Effector memory CD4-positive, alpha-beta T cell (primary cell): ENCODE measurements around the gene SLC35F6.

Experiments used
- DNase-seq, 3 donors: peaks; one replicate each; pipeline ENCODE4 v3.0.0-alpha.2; 2020
- H3K27ac ChIP-seq: 2 replicates; pipeline ENCODE4 v1.7.0; 2013; ENCODE audit warnings: mild to moderate bottlenecking, low read length, moderate library complexity; ENCODE audit not compliant: insufficient read depth, poor library complexity, severe bottlenecking
- H3K27me3 ChIP-seq: replicated peaks from 2 replicates; pipeline ENCODE4 v1.7.0; 2013; ENCODE audit warnings: mild to moderate bottlenecking, low read length; ENCODE audit not compliant: insufficient read depth, control insufficient read depth, poor library complexity, severe bottlenecking
- H3K36me3 ChIP-seq: 2 replicates; pipeline ENCODE4 v1.7.0; 2013; ENCODE audit warnings: mild to moderate bottlenecking, low read length, moderate library complexity; ENCODE audit not compliant: control insufficient read depth, insufficient read depth
- H3K4me1 ChIP-seq: 2 replicates; pipeline ENCODE4 v1.7.0; 2013; ENCODE audit warnings: low read length, mild to moderate bottlenecking; ENCODE audit not compliant: control insufficient read depth, insufficient read depth, poor library complexity, severe bottlenecking
- H3K4me3 ChIP-seq: 2 replicates; pipeline ENCODE4 v1.7.0; 2013; ENCODE audit warnings: low read length, low read depth, mild to moderate bottlenecking; ENCODE audit not compliant: insufficient read depth, poor library complexity, severe bottlenecking
- H3K9me3 ChIP-seq: 2 replicates; pipeline ENCODE4 v1.7.0; 2013; ENCODE audit warnings: mild to moderate bottlenecking, low read length, moderate library complexity; ENCODE audit not compliant: control insufficient read depth

Gene SLC35F6

DNA sequence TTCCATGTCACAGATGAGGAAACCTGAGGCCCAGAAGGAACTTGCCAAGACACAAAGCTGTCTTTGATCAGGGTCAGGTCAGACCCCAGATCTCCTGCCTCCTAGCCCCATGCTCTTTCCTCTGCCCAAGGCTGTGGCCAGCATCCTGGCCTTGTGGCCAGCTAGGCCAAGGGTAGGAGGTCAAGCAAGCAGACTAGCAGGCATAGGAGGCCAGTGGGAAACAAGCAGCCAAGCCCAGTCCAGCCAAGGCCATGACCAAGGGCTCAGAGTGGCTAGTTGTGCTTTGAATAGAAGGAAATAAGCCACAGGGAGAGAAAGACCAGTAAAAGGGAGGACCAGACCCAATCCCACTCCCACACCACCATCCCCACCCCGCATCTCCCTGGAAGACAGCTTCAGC is 41.2 kb upstream of the SLC35F6 start:
- Histone ChIP-seq H3K27ac (no peak overlapping the region), H3K9me3 (no peaks in the 10 kb centered on the region), H3K4me3 (no peak overlapping the region), H3K4me1 (no peaks in the 10 kb centered on the region), H3K27me3 (no peaks in the 10 kb centered on the region), H3K36me3 (no peaks in the 10 kb centered on the region)
- DNase-seq = no peak

DNA sequence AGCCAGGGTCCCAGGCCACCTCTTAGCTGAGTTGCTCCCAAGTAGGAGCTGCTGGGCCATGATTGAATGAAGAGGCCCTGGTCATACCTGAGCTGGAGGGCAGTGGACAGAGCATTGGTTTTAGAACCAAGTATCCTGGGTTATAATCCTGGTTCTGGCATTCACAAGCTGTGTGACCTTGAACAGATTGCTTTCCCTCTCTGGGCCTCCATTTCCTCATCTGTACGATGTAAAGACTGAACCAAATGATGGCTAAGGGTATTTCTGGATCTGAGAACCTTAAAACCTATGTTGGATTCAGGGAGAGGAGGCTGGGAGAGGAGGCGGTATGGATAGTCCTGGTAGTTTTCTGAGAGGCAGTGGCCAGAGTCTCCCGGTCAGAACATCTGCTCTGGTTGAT is 40.6 kb upstream of the SLC35F6 start:
- Histone ChIP-seq H3K4me1 (no peaks in the 10 kb centered on the region), H3K4me3 (no peak overlapping the region), H3K36me3 (no peaks in the 10 kb centered on the region), H3K27ac (no peak overlapping the region), H3K27me3 (peaks cover 2% of the 10 kb centered on the region), H3K9me3 (no peaks in the 10 kb centered on the region)
- no peak for DNase-seq

DNA sequence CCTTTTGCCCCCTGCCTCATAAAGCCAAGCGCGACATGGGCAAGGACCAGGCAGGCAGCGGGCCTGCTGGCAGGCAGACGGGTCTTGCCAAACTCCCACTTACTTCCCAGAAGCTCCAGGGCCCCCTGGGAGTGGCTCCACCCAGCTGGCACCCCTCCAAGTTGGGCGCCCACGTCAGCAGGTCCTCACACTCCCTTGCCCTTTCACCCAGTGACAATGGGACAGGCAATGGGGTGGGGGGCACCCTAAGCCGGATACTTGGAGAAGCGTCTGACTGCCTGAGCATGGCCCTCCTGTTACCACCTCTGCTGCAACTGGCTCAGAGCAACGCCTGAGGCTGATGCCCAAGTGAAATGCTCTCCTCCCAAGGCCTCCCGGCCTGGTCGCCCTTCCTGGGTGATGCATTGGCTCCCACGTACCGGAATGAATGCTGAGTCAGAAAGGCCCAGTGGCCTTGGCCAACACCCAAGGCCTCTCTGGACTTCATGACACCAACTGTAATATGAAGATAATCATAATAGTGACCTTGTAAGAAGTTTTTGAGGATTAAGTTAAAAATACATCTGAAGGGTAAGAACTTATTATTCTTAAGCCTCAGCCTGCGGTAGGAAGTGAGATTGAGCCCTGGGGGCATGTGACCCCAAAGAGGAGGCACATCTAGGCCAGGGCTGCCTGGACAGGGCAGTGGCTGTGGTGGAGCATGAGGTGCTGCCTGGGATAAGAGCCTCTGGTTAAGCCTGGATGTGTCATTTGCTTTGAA is 39.9 kb upstream of the SLC35F6 start:
- H3K4me3 ChIP-seq = no peak overlapping the region
- DNase-seq = no peak
- H3K36me3 ChIP-seq = no peaks in the 10 kb centered on the region
- no peaks in the 10 kb centered on the region for H3K9me3 ChIP-seq
- H3K4me1 ChIP-seq = no peaks in the 10 kb centered on the region
- peaks cover 7% of the 10 kb centered on the region for H3K27me3 ChIP-seq
- no peak overlapping the region for H3K27ac ChIP-seq

DNA sequence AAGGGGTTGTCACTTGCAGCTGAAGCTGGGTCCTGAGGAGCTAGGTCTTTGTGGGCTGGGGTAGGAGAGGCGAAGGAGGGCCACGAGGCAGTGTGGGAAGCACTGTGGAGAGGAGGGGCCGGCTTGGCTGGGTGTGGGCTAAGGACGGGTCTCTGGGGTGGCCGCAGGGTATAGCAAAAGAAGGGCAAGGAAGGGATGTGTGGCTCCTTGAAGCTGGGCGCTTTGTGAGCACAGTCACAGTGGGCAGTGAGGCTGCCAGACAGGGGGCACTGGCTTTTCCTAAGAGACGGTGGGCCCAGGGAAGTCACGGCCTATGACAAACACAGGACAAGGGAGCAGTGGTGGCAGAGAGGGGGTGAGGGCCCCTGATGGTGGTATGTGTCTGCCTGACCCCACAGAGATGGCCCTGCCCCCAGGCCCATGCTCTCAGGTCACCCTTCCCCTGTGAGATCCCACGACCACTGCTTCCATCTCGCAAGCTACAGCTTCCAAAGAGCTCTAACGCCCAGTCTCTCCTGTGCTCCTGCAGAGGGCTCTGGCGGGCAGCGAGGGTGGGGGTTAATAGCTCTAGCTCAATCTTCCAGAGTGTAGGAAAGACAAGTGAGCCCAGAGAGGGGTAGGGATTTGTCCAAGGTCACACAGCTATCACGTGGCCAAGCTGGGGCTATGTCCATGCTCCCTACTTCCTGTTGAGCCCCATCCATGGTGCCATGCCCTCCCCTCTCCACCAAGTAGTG is 39.1 kb upstream of the SLC35F6 start:
- Histone ChIP-seq H3K4me3 (no peak overlapping the region), H3K36me3 (no peaks in the 10 kb centered on the region), H3K27ac (no peak overlapping the region), H3K27me3 (peaks cover 7% of the 10 kb centered on the region), H3K4me1 (no peaks in the 10 kb centered on the region), H3K9me3 (no peaks in the 10 kb centered on the region)
- DNase-seq = no peak

DNA sequence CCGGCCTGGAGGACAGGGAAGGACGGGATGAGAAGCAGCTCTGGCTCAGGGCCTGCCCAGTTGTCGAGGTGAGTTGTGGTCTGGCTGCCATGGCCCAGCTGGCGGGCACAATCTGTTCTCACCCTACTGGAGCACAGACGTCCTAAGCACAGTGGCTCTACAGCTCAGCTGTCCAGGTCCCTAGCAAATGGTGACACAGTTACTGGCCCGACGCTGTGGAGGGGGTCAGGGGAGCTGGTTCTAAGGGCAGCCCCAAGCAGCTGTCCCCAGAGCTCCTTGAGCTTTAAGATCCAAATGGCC is 38.6 kb upstream of the SLC35F6 start:
- no peak overlapping the region for H3K4me3 ChIP-seq
- H3K27me3 ChIP-seq = peaks cover 7% of the 10 kb centered on the region
- DNase-seq = no peak
- no peaks in the 10 kb centered on the region for H3K9me3 ChIP-seq
- H3K36me3 ChIP-seq = no peaks in the 10 kb centered on the region
- no peak overlapping the region for H3K27ac ChIP-seq
- no peaks in the 10 kb centered on the region for H3K4me1 ChIP-seq

DNA sequence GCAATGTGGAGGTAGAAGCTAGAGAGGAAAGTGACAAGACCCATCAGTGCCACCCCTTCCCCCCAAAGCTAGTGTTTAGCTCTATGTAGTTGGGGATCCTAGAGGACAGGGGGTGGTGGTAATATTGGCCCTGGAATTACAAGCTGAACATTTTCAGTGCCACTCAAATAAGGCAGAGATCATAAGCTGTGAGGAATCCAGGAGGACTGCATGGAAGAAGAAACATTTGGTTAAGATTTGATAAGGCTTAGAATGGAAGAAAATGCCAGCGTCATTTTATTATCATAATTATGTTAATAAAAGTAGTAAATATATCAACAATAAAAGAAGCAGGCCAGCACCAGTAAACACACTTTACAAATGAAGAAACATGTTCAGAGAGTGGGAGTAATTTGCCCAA is 37.9 kb upstream of the SLC35F6 start:
- DNase-seq = no peak
- Histone ChIP-seq H3K27me3 (peaks cover 7% of the 10 kb centered on the region), H3K36me3 (no peaks in the 10 kb centered on the region), H3K27ac (no peak overlapping the region), H3K4me1 (no peaks in the 10 kb centered on the region), H3K4me3 (no peak overlapping the region), H3K9me3 (no peaks in the 10 kb centered on the region)

DNA sequence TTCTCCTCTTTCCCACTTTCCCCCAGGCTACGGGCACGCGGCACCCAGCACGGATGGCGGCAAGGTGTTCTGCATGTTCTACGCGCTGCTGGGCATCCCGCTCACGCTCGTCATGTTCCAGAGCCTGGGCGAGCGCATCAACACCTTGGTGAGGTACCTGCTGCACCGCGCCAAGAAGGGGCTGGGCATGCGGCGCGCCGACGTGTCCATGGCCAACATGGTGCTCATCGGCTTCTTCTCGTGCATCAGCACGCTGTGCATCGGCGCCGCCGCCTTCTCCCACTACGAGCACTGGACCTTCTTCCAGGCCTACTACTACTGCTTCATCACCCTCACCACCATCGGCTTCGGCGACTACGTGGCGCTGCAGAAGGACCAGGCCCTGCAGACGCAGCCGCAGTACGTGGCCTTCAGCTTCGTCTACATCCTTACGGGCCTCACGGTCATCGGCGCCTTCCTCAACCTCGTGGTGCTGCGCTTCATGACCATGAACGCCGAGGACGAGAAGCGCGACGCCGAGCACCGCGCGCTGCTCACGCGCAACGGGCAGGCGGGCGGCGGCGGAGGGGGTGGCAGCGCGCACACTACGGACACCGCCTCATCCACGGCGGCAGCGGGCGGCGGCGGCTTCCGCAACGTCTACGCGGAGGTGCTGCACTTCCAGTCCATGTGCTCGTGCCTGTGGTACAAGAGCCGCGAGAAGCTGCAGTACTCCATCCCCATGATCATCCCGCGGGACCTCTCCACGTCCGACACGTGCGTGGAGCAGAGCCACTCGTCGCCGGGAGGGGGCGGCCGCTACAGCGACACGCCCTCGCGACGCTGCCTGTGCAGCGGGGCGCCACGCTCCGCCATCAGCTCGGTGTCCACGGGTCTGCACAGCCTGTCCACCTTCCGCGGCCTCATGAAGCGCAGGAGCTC is 36.2 kb upstream of the SLC35F6 start:
- H3K27ac ChIP-seq = no peak overlapping the region
- H3K27me3 ChIP-seq = peaks cover 7% of the 10 kb centered on the region
- no peak for DNase-seq
- no peak overlapping the region for H3K4me3 ChIP-seq
- no peaks in the 10 kb centered on the region for H3K4me1 ChIP-seq
- H3K9me3 ChIP-seq = no peaks in the 10 kb centered on the region
- H3K36me3 ChIP-seq = no peaks in the 10 kb centered on the region

DNA sequence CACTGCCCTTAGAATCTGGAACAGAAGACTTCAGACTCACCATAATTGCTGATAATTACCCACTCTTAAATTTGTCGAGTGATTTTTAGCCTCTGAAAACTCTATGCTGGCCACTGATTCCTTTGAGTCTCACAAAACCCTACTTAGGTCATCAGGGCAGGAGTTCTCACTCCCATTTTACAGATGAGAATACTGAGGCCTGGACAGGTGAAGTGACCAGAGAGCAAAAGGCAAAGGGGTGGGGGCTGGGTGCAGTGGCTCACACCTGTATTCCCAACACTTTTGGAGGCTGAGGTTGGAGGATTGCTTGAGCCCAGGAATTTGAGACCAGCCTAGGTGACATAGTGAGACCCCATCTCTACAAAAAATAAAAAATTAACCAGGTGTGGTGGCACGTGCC is 34.8 kb upstream of the SLC35F6 start:
- peaks cover 7% of the 10 kb centered on the region for H3K27me3 ChIP-seq
- no peaks in the 10 kb centered on the region for H3K9me3 ChIP-seq
- DNase-seq = no peak
- no peaks in the 10 kb centered on the region for H3K36me3 ChIP-seq
- H3K27ac ChIP-seq = no peak overlapping the region
- H3K4me3 ChIP-seq = no peak overlapping the region
- no peaks in the 10 kb centered on the region for H3K4me1 ChIP-seq

DNA sequence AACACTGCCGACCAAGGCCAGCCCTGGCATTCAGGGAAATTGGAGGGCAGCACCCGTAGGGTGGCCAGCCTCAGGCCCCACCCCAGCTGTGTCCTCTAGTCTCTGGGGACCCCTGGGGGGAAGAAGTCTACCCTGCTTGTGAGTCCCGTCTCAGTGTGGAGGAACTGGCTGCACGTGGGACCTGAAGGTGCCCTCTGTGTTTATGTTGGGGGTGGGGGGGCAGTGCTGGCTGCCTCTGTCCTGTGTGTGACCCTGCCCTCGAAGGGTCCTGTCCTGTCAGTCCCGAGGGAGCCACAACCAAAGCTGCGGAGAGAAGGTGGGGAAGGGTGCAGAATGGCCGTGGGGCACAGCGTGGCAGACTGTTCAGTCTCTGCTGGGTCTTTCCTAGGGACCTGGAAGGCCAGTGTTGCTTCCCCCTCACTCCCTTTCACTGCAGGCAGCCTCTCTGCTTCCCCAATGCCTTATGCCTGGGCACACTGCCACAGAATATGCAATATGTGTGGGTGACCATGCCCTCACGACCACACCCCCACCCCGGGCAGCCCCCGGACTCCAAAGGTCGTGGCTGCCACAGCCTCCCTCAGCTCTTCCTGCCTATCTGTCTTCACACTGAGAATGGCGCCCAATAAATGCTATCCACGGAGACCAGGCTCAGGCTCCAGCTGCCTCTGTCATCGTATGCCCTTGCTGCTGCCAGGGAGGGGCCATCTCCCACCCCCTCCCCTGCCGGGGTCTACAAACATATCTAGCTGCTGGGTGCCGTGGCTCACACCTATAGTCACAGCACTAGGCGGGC is 33.3 kb upstream of the SLC35F6 start:
- H3K27me3 ChIP-seq = peaks cover 7% of the 10 kb centered on the region
- H3K4me1 ChIP-seq = no peaks in the 10 kb centered on the region
- H3K27ac ChIP-seq = no peak overlapping the region
- DNase-seq = no peak
- no peak overlapping the region for H3K4me3 ChIP-seq
- H3K9me3 ChIP-seq = no peaks in the 10 kb centered on the region
- no peaks in the 10 kb centered on the region for H3K36me3 ChIP-seq
